Prostate gland (tissue), 2 donors: ENCODE data around the gene HOXA3.

ENCODE experiments used
- POLR2A ChIP-seq: fragments of 450-650 bp; IDR thresholded peaks from one replicate; pipeline ENCODE4 v1.6.1; 2016; ENCODE audit warnings: antibody characterized with exemption, mild to moderate bottlenecking
- POLR2AphosphoS5 ChIP-seq: sonication (generic); formaldehyde crosslinking; IDR thresholded peaks from one replicate; pipeline ENCODE4 v1.6.1; 2017; ENCODE audit warnings: antibody characterized with exemption
- TF ChIP-seq, protein P1 (sequence below), 4 experiments: fragments of 200-600 bp in 2 of 4; fragments of 450-650 bp in 2 of 4; sonication (generic) in 2 of 4; IDR thresholded peaks; 1 replicate in 3 of 4; 2 replicates in 1 of 4; pipeline ENCODE4 v1.5.1; 2016 to 2019; ENCODE audit warnings: antibody characterized with exemption in 4 of 4, mild to moderate bottlenecking in 2 of 4, moderate library complexity in 2 of 4

- TF ChIP-seq, protein P1, sequence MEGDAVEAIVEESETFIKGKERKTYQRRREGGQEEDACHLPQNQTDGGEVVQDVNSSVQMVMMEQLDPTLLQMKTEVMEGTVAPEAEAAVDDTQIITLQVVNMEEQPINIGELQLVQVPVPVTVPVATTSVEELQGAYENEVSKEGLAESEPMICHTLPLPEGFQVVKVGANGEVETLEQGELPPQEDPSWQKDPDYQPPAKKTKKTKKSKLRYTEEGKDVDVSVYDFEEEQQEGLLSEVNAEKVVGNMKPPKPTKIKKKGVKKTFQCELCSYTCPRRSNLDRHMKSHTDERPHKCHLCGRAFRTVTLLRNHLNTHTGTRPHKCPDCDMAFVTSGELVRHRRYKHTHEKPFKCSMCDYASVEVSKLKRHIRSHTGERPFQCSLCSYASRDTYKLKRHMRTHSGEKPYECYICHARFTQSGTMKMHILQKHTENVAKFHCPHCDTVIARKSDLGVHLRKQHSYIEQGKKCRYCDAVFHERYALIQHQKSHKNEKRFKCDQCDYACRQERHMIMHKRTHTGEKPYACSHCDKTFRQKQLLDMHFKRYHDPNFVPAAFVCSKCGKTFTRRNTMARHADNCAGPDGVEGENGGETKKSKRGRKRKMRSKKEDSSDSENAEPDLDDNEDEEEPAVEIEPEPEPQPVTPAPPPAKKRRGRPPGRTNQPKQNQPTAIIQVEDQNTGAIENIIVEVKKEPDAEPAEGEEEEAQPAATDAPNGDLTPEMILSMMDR (IDR thresholded peaks at IDR 0.05) = peak in 1 of 4 experiments; percentile 54
- TF ChIP-seq POLR2AphosphoS5 = no peak
- no peak for TF ChIP-seq POLR2A
Observed at GRCh38 chr7:27129729-27130539, 22.4 kb downstream of the HOXA3 start.
